Thoracic aorta (tissue), 2 donors: Measurements from ENCODE around the gene PNMA1. TPM values are rescaled to one million over a fixed set of nuclear protein-coding genes. Genes with fewer than 3 reads are reported as not detected.

ENCODE experiments used
- ATAC-seq: fragments of 150-250 bp; one replicate; pipeline ENCODE4 v1.8.0; 2017; ENCODE audit warnings: low read depth; ENCODE audit not compliant: insufficient number of reproducible peaks, low FRiP score
- DNase-seq: peaks from one replicate; pipeline ENCODE4 v3.0.0-alpha.2; 2020; ENCODE audit warnings: low spot score
- H3K27ac ChIP-seq, 2 donors: fragments of 200-600 bp; sonication (generic); 1 replicate in 1 of 2; 2 replicates in 1 of 2; pipeline ENCODE4 v1.5.1; 2016; ENCODE audit warnings: mild to moderate bottlenecking in 2 of 2, moderate library complexity in 2 of 2
- H3K27me3 ChIP-seq: fragments of 200-600 bp; sonication (generic); replicated peaks from 2 replicates; pipeline ENCODE4 v1.6.0; 2016; ENCODE audit warnings: mild to moderate bottlenecking; ENCODE audit not compliant: insufficient read depth
- H3K36me3 ChIP-seq: fragments of 200-600 bp; sonication (generic); one replicate; pipeline ENCODE4 v1.5.1; 2016
- H3K4me1 ChIP-seq, 2 donors: fragments of 200-600 bp; sonication (generic); 1 replicate in 1 of 2; 2 replicates in 1 of 2; pipeline versions ENCODE4 v1.5.1 to v1.6.0; 2016; ENCODE audit warnings: low read depth in 2 of 2, mild to moderate bottlenecking in 1 of 2; ENCODE audit not compliant: control insufficient read depth in 1 of 2
- H3K4me3 ChIP-seq: fragments of 200-600 bp; sonication (generic); 2 replicates; pipeline ENCODE4 v1.5.1; 2016; ENCODE audit warnings: mild to moderate bottlenecking
- H3K9me3 ChIP-seq: fragments of 200-600 bp; sonication (generic); 2 replicates; pipeline ENCODE4 v1.5.1; 2016
- total RNA-seq, 2 donors: library from RNA; depleted of rRNA; stranded (reverse); fragments of >200 nt; gene quantifications; one replicate each; pipeline versions ENCODE4 v1.1.0 to v1.2.3, GENCODE V29; 2016
- TF ChIP-seq, protein P1 (sequence below): fragments of 200-600 bp; sonication (generic); IDR thresholded peaks from one replicate; pipeline ENCODE4 v1.5.1; 2019; ENCODE audit warnings: antibody characterized with exemption

Gene PNMA1
- total RNA-seq, 2 donors from 2014 or later = 27.3 to 37.4 TPM

DNA sequence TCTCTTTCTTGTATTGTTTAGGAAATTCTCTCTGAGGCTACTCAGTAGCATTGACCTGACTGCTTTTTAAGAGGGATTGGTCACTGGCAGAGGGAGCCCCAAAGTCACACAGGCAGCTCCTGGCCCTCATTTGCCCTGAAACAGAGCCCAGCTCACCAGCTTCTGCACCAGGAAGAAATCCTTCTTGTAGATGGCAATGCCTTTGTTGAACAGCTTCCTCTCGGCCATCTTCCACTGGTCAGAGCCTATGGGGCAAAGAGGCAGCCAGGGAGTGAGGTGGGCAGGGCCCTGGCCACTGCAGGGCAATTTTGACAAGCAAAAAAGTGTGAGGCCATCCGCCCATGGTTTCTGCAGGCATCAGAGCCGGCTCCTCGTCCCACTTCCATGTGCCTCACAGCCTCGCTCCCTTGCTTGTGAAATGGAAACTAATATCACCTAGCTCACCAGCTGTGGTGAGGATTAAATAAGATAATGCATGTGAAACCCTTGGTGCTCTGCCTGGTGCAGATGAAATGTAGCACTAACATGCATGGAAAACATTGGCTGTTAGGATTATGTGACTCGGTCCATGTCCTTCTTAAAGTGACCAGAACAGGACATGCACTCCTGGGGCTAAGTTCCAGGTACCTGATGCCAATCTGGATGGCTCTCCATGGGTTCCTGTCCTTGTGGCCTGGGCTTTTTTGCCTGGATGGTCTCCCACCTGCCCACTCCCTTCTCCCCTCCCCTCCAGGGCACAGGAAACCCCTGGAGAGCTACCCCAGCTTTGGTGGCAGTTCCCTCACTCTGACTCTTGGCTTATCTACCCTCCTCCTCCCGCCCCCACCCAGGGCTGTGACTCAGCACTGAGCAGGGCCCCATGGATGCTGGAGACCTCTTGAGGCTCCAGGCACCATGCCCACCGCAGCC, 11.2 kb upstream of the PNMA1 start:
- DNase-seq (no peak), ATAC-seq (no peak)
- no peaks in the 10 kb centered on the region for H3K27me3 ChIP-seq
- peaks cover 57% of the 10 kb centered on the region for H3K36me3 ChIP-seq
- TF ChIP-seq, protein P1, sequence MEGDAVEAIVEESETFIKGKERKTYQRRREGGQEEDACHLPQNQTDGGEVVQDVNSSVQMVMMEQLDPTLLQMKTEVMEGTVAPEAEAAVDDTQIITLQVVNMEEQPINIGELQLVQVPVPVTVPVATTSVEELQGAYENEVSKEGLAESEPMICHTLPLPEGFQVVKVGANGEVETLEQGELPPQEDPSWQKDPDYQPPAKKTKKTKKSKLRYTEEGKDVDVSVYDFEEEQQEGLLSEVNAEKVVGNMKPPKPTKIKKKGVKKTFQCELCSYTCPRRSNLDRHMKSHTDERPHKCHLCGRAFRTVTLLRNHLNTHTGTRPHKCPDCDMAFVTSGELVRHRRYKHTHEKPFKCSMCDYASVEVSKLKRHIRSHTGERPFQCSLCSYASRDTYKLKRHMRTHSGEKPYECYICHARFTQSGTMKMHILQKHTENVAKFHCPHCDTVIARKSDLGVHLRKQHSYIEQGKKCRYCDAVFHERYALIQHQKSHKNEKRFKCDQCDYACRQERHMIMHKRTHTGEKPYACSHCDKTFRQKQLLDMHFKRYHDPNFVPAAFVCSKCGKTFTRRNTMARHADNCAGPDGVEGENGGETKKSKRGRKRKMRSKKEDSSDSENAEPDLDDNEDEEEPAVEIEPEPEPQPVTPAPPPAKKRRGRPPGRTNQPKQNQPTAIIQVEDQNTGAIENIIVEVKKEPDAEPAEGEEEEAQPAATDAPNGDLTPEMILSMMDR = no peak
- H3K27ac ChIP-seq = peak overlapping the region; percentile 79 to 86
- H3K4me3 ChIP-seq = no peak overlapping the region
- no peaks in the 10 kb centered on the region for H3K9me3 ChIP-seq
- peaks cover 27 to 49% of the 10 kb centered on the region in 2 donors for H3K4me1 ChIP-seq

DNA sequence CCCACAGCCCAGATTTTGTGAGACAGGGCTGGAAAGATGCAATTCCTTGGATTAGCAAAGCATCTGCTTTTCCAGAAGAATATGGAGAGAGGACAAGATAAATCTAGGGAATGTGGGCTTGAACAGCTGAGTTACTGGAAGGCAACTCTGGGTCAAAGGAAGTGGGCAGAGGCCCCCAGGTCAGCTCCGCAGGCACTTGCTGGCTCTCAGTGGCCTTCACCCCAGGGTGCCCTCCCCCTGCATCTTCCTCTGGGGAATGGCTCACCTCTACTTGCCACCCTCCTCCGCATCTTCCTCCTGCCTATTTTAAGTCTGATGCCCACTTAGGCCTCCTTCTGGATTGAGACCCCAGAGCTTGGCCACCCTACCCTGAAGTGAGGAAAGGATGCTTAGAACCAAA, 10.5 kb upstream of the PNMA1 start:
- no peak for ATAC-seq

GRCh38 chr14:73723797-73724661, 9.8 kb upstream of the PNMA1 start:
- Histone ChIP-seq H3K9me3 (no peaks in the 10 kb centered on the region), H3K4me1 (peaks cover 27 to 48% of the 10 kb centered on the region in 2 donors), H3K27ac (peak overlapping the region; percentile 79 to 86), H3K27me3 (no peaks in the 10 kb centered on the region), H3K36me3 (peaks cover 61% of the 10 kb centered on the region), H3K4me3 (peak overlapping the region; percentile 50)
- peak; percentile 73 for DNase-seq
- TF ChIP-seq, protein P1 = no peak
- ATAC-seq = peak; percentile 84

More for the DNA sequence above, 10.5 kb upstream of the PNMA1 start:
- H3K9me3 ChIP-seq = no peaks in the 10 kb centered on the region
- H3K27me3 ChIP-seq = no peaks in the 10 kb centered on the region
- H3K4me1 ChIP-seq = peaks cover 27 to 49% of the 10 kb centered on the region in 2 donors
- no peak overlapping the region for H3K4me3 ChIP-seq
- no peak for DNase-seq
- H3K27ac ChIP-seq = peak overlapping the region; percentile 79 to 86
- TF ChIP-seq, protein P1 = no peak
- H3K36me3 ChIP-seq = peaks cover 61% of the 10 kb centered on the region

DNA sequence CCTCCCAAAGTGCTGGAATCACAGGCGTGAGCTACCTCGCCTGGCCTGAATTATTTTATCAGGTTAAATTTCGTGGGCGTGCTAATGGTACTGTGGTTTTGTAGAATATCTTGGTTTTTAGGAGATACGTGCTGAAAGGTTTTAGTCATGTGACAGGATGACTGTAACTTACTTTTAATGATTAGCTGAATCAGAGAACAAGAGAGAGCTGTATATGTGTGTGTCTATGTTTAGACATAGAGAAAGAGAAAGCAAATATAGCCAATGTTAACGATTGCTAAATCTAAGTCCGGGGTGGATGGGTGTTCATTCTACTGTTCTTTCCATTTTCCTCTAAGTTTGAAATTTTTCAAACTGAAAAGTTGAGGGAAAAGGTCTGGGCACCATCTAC, 9.2 kb upstream of the PNMA1 start:
- TF ChIP-seq, protein P1 = no peak
- Histone ChIP-seq H3K27me3 (no peaks in the 10 kb centered on the region), H3K27ac (peak overlapping the region; percentile 79 to 86), H3K9me3 (no peaks in the 10 kb centered on the region), H3K4me3 (peak overlapping the region; percentile 50), H3K4me1 (peaks cover 26 to 42% of the 10 kb centered on the region in 2 donors), H3K36me3 (peaks cover 66% of the 10 kb centered on the region)
- DNase-seq (no peak), ATAC-seq (no peak)

DNA sequence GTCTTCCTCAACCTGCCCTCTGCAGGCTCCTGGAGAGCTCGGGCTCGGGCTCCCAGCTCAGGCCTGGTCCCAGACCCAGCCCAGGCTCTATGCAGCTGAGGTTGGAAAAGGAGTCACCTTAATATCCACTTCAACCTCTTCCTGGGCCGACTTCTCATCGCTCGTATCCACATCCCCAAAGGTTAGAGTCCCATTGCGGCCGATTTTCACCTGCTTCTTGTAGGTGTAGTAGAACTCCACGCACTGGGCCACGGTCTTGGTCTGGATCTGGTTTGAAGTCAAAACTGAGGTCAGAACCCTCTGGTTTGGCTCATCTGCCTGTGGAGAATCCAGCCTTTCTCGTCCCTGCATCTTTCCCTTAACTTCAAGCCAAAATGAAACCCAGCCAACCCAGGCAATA, 8.4 kb upstream of the PNMA1 start:
- DNase-seq = no peak
- no peak for ATAC-seq
- Histone ChIP-seq H3K27ac (peak overlapping the region; percentile 79 to 86), H3K27me3 (no peaks in the 10 kb centered on the region), H3K36me3 (peaks cover 73% of the 10 kb centered on the region), H3K4me1 (peaks cover 30 to 47% of the 10 kb centered on the region in 2 donors), H3K9me3 (no peaks in the 10 kb centered on the region), H3K4me3 (no peak overlapping the region)
- TF ChIP-seq, protein P1 = no peak
